Measurements from ENCODE around the gene CDRT4.

The CDRT4 gene

GRCh38 chr17:15431196-15431595, 36.2 kb downstream of the CDRT4 start:
- no peak for DNase-seq

GRCh38 chr17:15424521-15424920, 42.9 kb downstream of the CDRT4 start:
- no peak for DNase-seq

- DNase-seq, result no peak
These were observed 44.9 kb downstream of the CDRT4 start for GRCh38 chr17:15422392-15422965.

- DNase-seq, result no peak
These were observed 48.6 kb downstream of the CDRT4 start for GRCh38 chr17:15418781-15419180.

GRCh38 chr17:15414532-15415306, 52.7 kb downstream of the CDRT4 start:
- DNase-seq, result no peak

GRCh38 chr17:15413101-15413771, 54.2 kb downstream of the CDRT4 start:
- DNase-seq, result no peak

GRCh38 chr17:15412606-15413005, 54.8 kb downstream of the CDRT4 start:
- DNase-seq, result no peak

GRCh38 chr17:15411384-15412198, 55.8 kb downstream of the CDRT4 start:
- no peak for DNase-seq

GRCh38 chr17:15409721-15410250, 57.6 kb downstream of the CDRT4 start:
- DNase-seq, result no peak

- no peak for DNase-seq
These were observed 58.6 kb downstream of the CDRT4 start for GRCh38 chr17:15408803-15409202.

- no peak for DNase-seq
These were observed 61.3 kb downstream of the CDRT4 start for GRCh38 chr17:15406081-15406480.

- no peak for DNase-seq
These were observed 62.4 kb downstream of the CDRT4 start for GRCh38 chr17:15405058-15405415.

GRCh38 chr17:15404106-15405057, 63.0 kb downstream of the CDRT4 start:
- DNase-seq, result no peak

- DNase-seq, result no peak
These were observed 64.0 kb downstream of the CDRT4 start for GRCh38 chr17:15403276-15403939.

- no peak for DNase-seq
These were observed 68.0 kb downstream of the CDRT4 start for GRCh38 chr17:15399443-15399842.

GRCh38 chr17:15398736-15399331, 68.6 kb downstream of the CDRT4 start:
- DNase-seq, result no peak

- no peak for DNase-seq
These were observed 69.1 kb downstream of the CDRT4 start for GRCh38 chr17:15398291-15398690.

- no peak for DNase-seq
These were observed 69.8 kb downstream of the CDRT4 start for GRCh38 chr17:15397620-15398019.

GRCh38 chr17:15395091-15395490, 72.3 kb downstream of the CDRT4 start:
- DNase-seq, result no peak

- DNase-seq, result no peak
These were observed 74.0 kb downstream of the CDRT4 start for GRCh38 chr17:15393414-15393813.

GRCh38 chr17:15392326-15392741, 75.1 kb downstream of the CDRT4 start:
- no peak for DNase-seq
